Measurements from ENCODE around the gene PDCD2. TPM values are rescaled to one million over a fixed set of nuclear protein-coding genes. Genes with fewer than 3 reads are reported as not detected.
A peak's percentile ranks its signal among the peaks of the same experiment; 100 is the strongest.

The PDCD2 gene
- total and polyA plus RNA-seq, 9 of the 15 experiments (the other 6 are each of a cell fraction or from before 2014, with no cell fraction given): 67.3 to 430 (median 318) TPM

DNA sequence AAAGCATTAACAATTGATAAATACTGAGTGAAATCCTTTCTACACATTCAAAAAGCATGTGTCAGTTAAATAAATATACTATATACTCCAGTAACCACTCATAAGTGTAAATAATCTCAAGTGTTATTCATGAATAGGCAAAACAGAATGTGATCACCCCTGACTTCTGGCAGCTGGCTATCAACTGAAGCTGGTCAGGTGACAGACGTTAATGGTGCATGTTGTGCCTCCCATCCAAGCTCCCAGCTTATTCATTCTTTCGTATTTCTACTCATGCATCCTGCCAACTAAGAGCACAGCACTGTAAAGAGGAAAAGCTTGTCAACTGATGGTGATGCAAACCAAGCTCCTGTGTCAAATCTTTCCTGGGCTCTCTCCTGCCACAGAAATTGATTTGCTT lies 39.0 kb downstream of the PDCD2 start:
- Histone ChIP-seq H3K36me3 (ENCODE audit: control insufficient read depth, insufficient read depth, low read length) (peaks cover 100% of the 10 kb centered on the region), H3K27ac (ENCODE audit: extremely low read depth, low read depth, low read length) (no peak overlapping the region), H3K9ac (ENCODE audit: insufficient read depth in 1 of 2, low read depth in 2 of 2, low read length in 2 of 2) (no peak overlapping the region), H4K20me1 (replicated peaks; ENCODE audit: control insufficient read depth, insufficient read depth, low read length) (peaks cover 30% of the 10 kb centered on the region), H3K9me3 (replicated peaks; ENCODE audit: control insufficient read depth, insufficient read depth, low read depth, low read length) (no peaks in the 10 kb centered on the region), H3K4me2 (ENCODE audit: insufficient read depth, low read length) (no peak overlapping the region), H2AFZ (ENCODE audit: low read depth, low read length) (no peak overlapping the region), H3K4me3 (no peak overlapping the region), H3K79me2 (ENCODE audit: control insufficient read depth, insufficient read depth, low read length) (peaks cover 96% of the 10 kb centered on the region), H3K4me1 (replicated peaks in 1 of 2; ENCODE audit: control insufficient read depth in 2 of 2, insufficient read depth in 2 of 2, low read length in 2 of 2) (peaks cover 0 to 8% of the 10 kb centered on the region in 2 experiments; a peak in 2 of 5 replicates), H3K27me3 (ENCODE audit: control insufficient read depth in 2 of 2, insufficient read depth in 2 of 2, low read length in 2 of 2) (no peaks in the 10 kb centered on the region), H3K9me1 (ENCODE audit: control insufficient read depth, insufficient read depth, low read length) (no peaks in the 10 kb centered on the region)
- no TSS peak for BruUV-seq (replicated peaks)
- intact Hi-C loops (cut with micrococcal nuclease) (no loop called here), in situ Hi-C loops (cut with MboI) (no loop called here)
- FAIRE-seq (no peak), DNase-seq (ENCODE audit: extremely low read depth in 1 of 4, low spot score in 3 of 4) (no peak), ATAC-seq (no peak)
- WGBS (ENCODE audit: insufficient coverage, low coverage, missing lambda C conversion rate): 42% methylated on average over 2 of the region's 2 CpGs
- ChIA-PET POLR2A (interaction anchor here (1.0 to 1.6 kb wide), 3 partner anchors 7 to 17 kb away, joined by 3 to 4 read pairs (median 3); partner anchors contain the start of gene PSMB1), CTCF (ENCODE audit: low intra/inter-chr PET ratio) (interaction anchor here (0.6 kb wide), 1 partner anchor 823 kb away, joined by 3 read pairs; no protein-coding TSS in a partner anchor)
- no peak for TF ChIP-seq IFI16 (CRISPR knock-in tag; IDR thresholded peaks at IDR 0.05)
- TF ChIP-seq MCM5 (IDR thresholded peaks at IDR 0.05; ENCODE audit: low read depth): no peak
- TF ChIP-seq RBM34 (IDR thresholded peaks at IDR 0.05; ENCODE audit: borderline replicate concordance, insufficient read depth, low read length): no peak
- TF ChIP-seq GTF2F1 (IDR thresholded peaks at IDR 0.05; ENCODE audit: low read depth, low read length): no peak
- TF ChIP-seq HDAC3 (IDR thresholded peaks at IDR 0.05; ENCODE audit: borderline replicate concordance, partially characterized antibody): no peak
- no peak for TF ChIP-seq BHLHE40 (IDR thresholded peaks at IDR 0.05; ENCODE audit: low read length)
- TF ChIP-seq RBFOX2 (IDR thresholded peaks at IDR 0.05; ENCODE audit: low read depth, low read length): 0 out of 2 replicates have a peak, but pooled peaks have one; percentile 15
- TF ChIP-seq, protein P1, sequence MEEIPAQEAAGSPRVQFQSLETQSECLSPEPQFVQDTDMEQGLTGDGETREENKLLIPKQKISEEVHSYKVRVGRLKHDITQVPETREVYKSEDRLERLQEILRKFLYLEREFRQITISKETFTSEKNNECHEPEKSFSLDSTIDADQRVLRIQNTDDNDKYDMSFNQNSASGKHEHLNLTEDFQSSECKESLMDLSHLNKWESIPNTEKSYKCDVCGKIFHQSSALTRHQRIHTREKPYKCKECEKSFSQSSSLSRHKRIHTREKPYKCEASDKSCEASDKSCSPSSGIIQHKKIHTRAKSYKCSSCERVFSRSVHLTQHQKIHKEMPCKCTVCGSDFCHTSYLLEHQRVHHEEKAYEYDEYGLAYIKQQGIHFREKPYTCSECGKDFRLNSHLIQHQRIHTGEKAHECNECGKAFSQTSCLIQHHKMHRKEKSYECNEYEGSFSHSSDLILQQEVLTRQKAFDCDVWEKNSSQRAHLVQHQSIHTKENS (CRISPR knock-in tag; IDR thresholded peaks at IDR 0.05): no peak

Measured in K562 (cell line).